Stimulated activated CD4-positive, alpha-beta T cell treated with anti-CD3 and anti-CD28 coated beads, Interleukin-4, amount 100 ng/mL, for 4 hours (primary cell): ENCODE results near the gene TIMP3.
"Not testable (repeated sequence)": the region's sequence is repeated elsewhere in the genome, so short reads cannot be mapped to it uniquely, and the experiment has no call there.

Experiments
- DNase-seq, 2 experiments: peaks; one replicate each; pipeline ENCODE4 v3.0.0-alpha.2; 2020

The TIMP3 gene

GRCh38 chr22:32801537-32802236, at the start of gene TIMP3:
Gene TIMP3 (plus strand): TSS chr22:32801705. CDS start chr22:32802002, 297 bp downstream.
- DNase-seq, result peak in 1 of 2 experiments; percentile 12

GRCh38 chr22:32752326-32752725, 49.2 kb upstream of the TIMP3 start:
- no peak for DNase-seq

- DNase-seq, result no peak
These were observed 48.5 kb upstream of the TIMP3 start for GRCh38 chr22:32752816-32753520.

GRCh38 chr22:32753591-32753990, 47.9 kb upstream of the TIMP3 start:
- DNase-seq, result no peak

GRCh38 chr22:32754413-32755041, 47.0 kb upstream of the TIMP3 start:
- no peak for DNase-seq

- not testable (repeated sequence) for DNase-seq
These were observed 44.3 kb upstream of the TIMP3 start for GRCh38 chr22:32757086-32757762.

- no peak for DNase-seq
These were observed 42.6 kb upstream of the TIMP3 start for GRCh38 chr22:32758866-32759385.

- DNase-seq, result no peak
These were observed 41.1 kb upstream of the TIMP3 start for GRCh38 chr22:32760396-32760795.

- DNase-seq, result no peak
These were observed 40.7 kb upstream of the TIMP3 start for GRCh38 chr22:32760815-32761214.

GRCh38 chr22:32761251-32761903, 40.1 kb upstream of the TIMP3 start:
- DNase-seq, result no peak

- DNase-seq, result no peak
These were observed 37.0 kb upstream of the TIMP3 start for GRCh38 chr22:32764330-32765131.

- DNase-seq, result no peak
These were observed 36.3 kb upstream of the TIMP3 start for GRCh38 chr22:32765132-32765618.

GRCh38 chr22:32771756-32772155, 29.7 kb upstream of the TIMP3 start:
- no peak for DNase-seq

GRCh38 chr22:32775957-32776356, 25.5 kb upstream of the TIMP3 start:
- no peak for DNase-seq

- DNase-seq, result no peak
These were observed 25.1 kb upstream of the TIMP3 start for GRCh38 chr22:32776397-32776796.

GRCh38 chr22:32776802-32777201, 24.7 kb upstream of the TIMP3 start:
- no peak for DNase-seq

GRCh38 chr22:32777987-32778386, 23.5 kb upstream of the TIMP3 start:
- no peak for DNase-seq

GRCh38 chr22:32780726-32781310, 20.7 kb upstream of the TIMP3 start:
- no peak for DNase-seq

- no peak for DNase-seq
These were observed 19.8 kb upstream of the TIMP3 start for GRCh38 chr22:32781695-32782094.

GRCh38 chr22:32785321-32786026, 16.0 kb upstream of the TIMP3 start:
- DNase-seq, result no peak

GRCh38 chr22:32786027-32786418, 15.5 kb upstream of the TIMP3 start:
- no peak for DNase-seq
